SK-N-MC (cell line): ENCODE measurements around the gene REEP3.
A peak's percentile ranks its signal among the peaks of the same experiment; 100 is the strongest.
"Not testable (repeated sequence)": the region's sequence is repeated elsewhere in the genome, so short reads cannot be mapped to it uniquely, and the experiment has no call there.

Experiments
- DNase-seq: peaks from one replicate; pipeline ENCODE4 v3.0.0-alpha.2; 2011; ENCODE audit warnings: low read depth, low spot score
- H3K27ac ChIP-seq: fragments of 200-600 bp; sonication (generic); 2 replicates; pipeline ENCODE4 v1.5.1; 2016; ENCODE audit warnings: mixed run types
- H3K36me3 ChIP-seq: fragments of 200-600 bp; sonication (generic); 2 replicates; pipeline ENCODE4 v1.6.1; 2017; ENCODE audit warnings: antibody characterized with exemption, low read length, mixed read lengths; ENCODE audit not compliant: insufficient read depth
- H3K4me3 ChIP-seq: fragments of 200-600 bp; sonication (generic); 2 replicates; pipeline ENCODE4 v1.5.1; 2016
- H3K9ac ChIP-seq: fragments of 200-600 bp; sonication (generic); 2 replicates; pipeline ENCODE4 v1.8.0; 2017; ENCODE audit warnings: mixed run types, mixed read lengths; ENCODE audit not compliant: insufficient read length
- H3K9me3 ChIP-seq: fragments of 200-600 bp; sonication (generic); 2 replicates; pipeline ENCODE4 v1.6.1; 2017; ENCODE audit warnings: low read depth, mild to moderate bottlenecking, antibody characterized with exemption, low read length, moderate library complexity, mixed read lengths
- EZH2 ChIP-seq: fragments of 200-600 bp; sonication (generic); IDR thresholded peaks from one replicate; pipeline ENCODE4 v1.6.1; 2017; ENCODE audit warnings: antibody characterized with exemption
- FOXP2 ChIP-seq: optimal IDR thresholded peaks from 2 replicates; pipeline ENCODE3; 2011; ENCODE audit warnings: mild to moderate bottlenecking, moderate library complexity; ENCODE audit not compliant: insufficient read depth; ENCODE audit errors: extremely low read length, control extremely low read depth
- POLR2AphosphoS5 ChIP-seq: IDR thresholded peaks from 2 replicates; pipeline ENCODE4 v1.6.1; 2012; ENCODE audit warnings: mild to moderate bottlenecking, low read depth, low read length, borderline replicate concordance

REEP3 gene

GRCh38 chr10:63489838-63490237, 31.4 kb upstream of the REEP3 start:
- Histone ChIP-seq H3K27ac (no peak overlapping the region), H3K4me3 (no peak overlapping the region), H3K9me3 (no peaks in the 10 kb centered on the region), H3K36me3 (no peaks in the 10 kb centered on the region; the same call in 1 of the 2 replicates), H3K9ac (no peak overlapping the region)
- TF ChIP-seq EZH2 (no peak), POLR2AphosphoS5 (no peak), FOXP2 (no peak)
- no peak for DNase-seq

GRCh38 chr10:63491588-63492316, 29.4 kb upstream of the REEP3 start:
- Histone ChIP-seq H3K27ac (peak overlapping the region; percentile 98), H3K36me3 (no peaks in the 10 kb centered on the region; the same call in 1 of the 2 replicates), H3K9me3 (no peaks in the 10 kb centered on the region), H3K4me3 (peak overlapping the region; percentile 71), H3K9ac (peak overlapping the region; percentile 66)
- TF ChIP-seq POLR2AphosphoS5 = no peak; the same call in 1 of the 2 replicates
- no peak for TF ChIP-seq FOXP2
- TF ChIP-seq EZH2 = no peak
- DNase-seq = peak; percentile 93

GRCh38 chr10:63492317-63492690, 28.9 kb upstream of the REEP3 start:
- Histone ChIP-seq H3K4me3 (peak overlapping the region; percentile 71), H3K27ac (peak overlapping the region; percentile 98), H3K9ac (peak overlapping the region; percentile 66)
- H3K36me3 ChIP-seq, H3K9me3 ChIP-seq, DNase-seq: not testable (repeated sequence)

GRCh38 chr10:63493004-63493403, 28.2 kb upstream of the REEP3 start:
- Histone ChIP-seq H3K36me3 (no peaks in the 10 kb centered on the region; the same call in 1 of the 2 replicates), H3K27ac (peak overlapping the region; percentile 98), H3K9me3 (no peaks in the 10 kb centered on the region), H3K9ac (no peak overlapping the region), H3K4me3 (no peak overlapping the region)
- TF ChIP-seq POLR2AphosphoS5 (no peak), EZH2 (no peak), FOXP2 (no peak)
- DNase-seq = no peak

GRCh38 chr10:63494951-63495350, 26.2 kb upstream of the REEP3 start:
- DNase-seq = no peak
- Histone ChIP-seq H3K36me3 (no peaks in the 10 kb centered on the region; the same call in 1 of the 2 replicates), H3K27ac (no peak overlapping the region), H3K4me3 (no peak overlapping the region), H3K9ac (no peak overlapping the region), H3K9me3 (no peaks in the 10 kb centered on the region)
- TF ChIP-seq EZH2 (no peak), FOXP2 (no peak), POLR2AphosphoS5 (no peak)

GRCh38 chr10:63496561-63496960, 24.6 kb upstream of the REEP3 start:
- Histone ChIP-seq H3K9ac (no peak overlapping the region), H3K9me3 (no peaks in the 10 kb centered on the region)
- no peak for TF ChIP-seq POLR2AphosphoS5

GRCh38 chr10:63497321-63497720, 23.9 kb upstream of the REEP3 start:
- TF ChIP-seq EZH2 (no peak), FOXP2 (no peak), POLR2AphosphoS5 (no peak)
- no peak overlapping the region for H3K9ac ChIP-seq
- DNase-seq = no peak
- no peak overlapping the region for H3K4me3 ChIP-seq
- H3K36me3 ChIP-seq = no peaks in the 10 kb centered on the region
- no peak overlapping the region for H3K27ac ChIP-seq
- no peaks in the 10 kb centered on the region for H3K9me3 ChIP-seq

More at GRCh38 chr10:63496561-63496960, 24.6 kb upstream of the REEP3 start:
- H3K27ac ChIP-seq = no peak overlapping the region
- no peak overlapping the region for H3K4me3 ChIP-seq
- DNase-seq = no peak
- H3K36me3 ChIP-seq = no peaks in the 10 kb centered on the region

GRCh38 chr10:63498665-63499064, 22.5 kb upstream of the REEP3 start:
- Histone ChIP-seq H3K9me3 (no peaks in the 10 kb centered on the region), H3K27ac (no peak overlapping the region), H3K9ac (no peak overlapping the region), H3K36me3 (no peaks in the 10 kb centered on the region), H3K4me3 (no peak overlapping the region)
- TF ChIP-seq POLR2AphosphoS5 = no peak
- TF ChIP-seq FOXP2 = no peak
- TF ChIP-seq EZH2 = no peak
- no peak for DNase-seq

GRCh38 chr10:63500551-63500950, 20.6 kb upstream of the REEP3 start:
- not testable (repeated sequence) for H3K36me3 ChIP-seq, H3K9ac ChIP-seq, H3K27ac ChIP-seq, H3K9me3 ChIP-seq, DNase-seq, H3K4me3 ChIP-seq
